C4-2B (cell line): ENCODE measurements around the gene TMEM168.

Source experiments
- CTCF ChIP-seq: fragments of 450-650 bp; conservative IDR thresholded peaks from 2 replicates; pipeline ENCODE4 v1.5.1; 2017; ENCODE audit warnings: mild to moderate bottlenecking
- ZFX ChIP-seq: fragments of 450-650 bp; IDR thresholded peaks from 2 replicates; pipeline ENCODE4 v1.6.1; 2017

GRCh38 chr7:112745635-112746034 is 44.6 kb downstream of the TMEM168 start:
- TF ChIP-seq CTCF: no peak
- no peak for TF ChIP-seq ZFX
